GM21423 (cell line): Measurements from ENCODE around the gene HTR2C.
"Not testable (repeated sequence)": the region's sequence is repeated elsewhere in the genome, so short reads cannot be mapped to it uniquely, and the experiment has no call there.

Source experiments
- ATAC-seq: cut with Tn5 transposase; IDR thresholded peaks from one replicate; pipeline ENCODE4 v1.9.1; 2021; ENCODE audit warnings: mild to moderate bottlenecking, moderate library complexity; ENCODE audit not compliant: unreplicated experiment

The HTR2C gene

DNA sequence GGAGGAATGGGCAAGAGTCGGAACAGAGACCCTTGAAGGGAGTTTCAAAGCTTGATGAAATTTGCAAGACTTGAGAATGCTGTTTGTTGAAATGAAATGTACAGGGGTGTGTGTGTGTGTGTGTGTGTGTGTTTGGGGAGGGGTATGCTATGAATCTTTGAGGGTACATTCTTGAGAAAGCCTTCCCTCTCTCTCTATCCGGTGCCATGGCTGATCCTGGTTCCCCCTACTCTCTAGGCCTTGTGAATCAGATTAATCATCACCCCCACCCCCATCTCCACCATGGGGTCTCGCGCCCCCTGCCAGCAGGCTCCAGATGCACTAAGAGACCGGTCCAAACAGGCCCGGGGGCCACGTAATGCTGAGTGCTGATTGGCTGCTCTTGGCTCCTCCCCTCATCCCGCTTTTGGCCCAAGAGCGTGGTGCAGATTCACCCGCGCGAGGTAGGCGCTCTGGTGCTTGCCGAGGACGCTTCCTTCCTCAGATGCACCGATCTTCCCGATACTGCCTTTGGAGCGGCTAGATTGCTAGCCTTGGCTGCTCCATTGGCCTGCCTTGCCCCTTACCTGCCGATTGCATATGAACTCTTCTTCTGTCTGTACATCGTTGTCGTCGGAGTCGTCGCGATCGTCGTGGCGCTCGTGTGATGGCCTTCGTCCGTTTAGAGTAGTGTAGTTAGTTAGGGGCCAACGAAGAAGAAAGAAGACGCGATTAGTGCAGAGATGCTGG is at the start of gene HTR2C:
HTR2C (plus strand) TSS at position 441 of the 729 bp plus-strand sequence. CDS start 142,851 bp downstream, outside the sequence.
- no peak for ATAC-seq

DNA sequence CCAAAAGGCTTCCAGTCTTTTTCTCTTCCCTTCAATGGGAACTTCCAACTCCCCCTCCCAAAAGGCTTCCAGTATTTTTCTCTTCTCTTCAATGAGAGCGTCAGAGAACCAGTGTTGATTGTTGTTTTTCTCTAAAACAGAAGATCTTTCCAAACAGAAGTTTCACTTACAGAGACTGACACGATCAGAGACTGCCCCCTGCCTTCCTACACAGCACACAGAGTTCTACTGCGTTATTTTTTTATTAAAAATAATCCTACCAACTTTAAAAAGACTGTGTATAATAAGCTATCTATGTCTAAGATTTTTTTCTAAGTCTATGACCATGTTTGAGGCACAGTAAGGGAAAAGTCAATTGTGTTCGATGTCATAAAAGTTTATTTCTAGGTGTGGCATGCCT is 3.5 kb upstream of the HTR2C start:
- no peak for ATAC-seq

DNA sequence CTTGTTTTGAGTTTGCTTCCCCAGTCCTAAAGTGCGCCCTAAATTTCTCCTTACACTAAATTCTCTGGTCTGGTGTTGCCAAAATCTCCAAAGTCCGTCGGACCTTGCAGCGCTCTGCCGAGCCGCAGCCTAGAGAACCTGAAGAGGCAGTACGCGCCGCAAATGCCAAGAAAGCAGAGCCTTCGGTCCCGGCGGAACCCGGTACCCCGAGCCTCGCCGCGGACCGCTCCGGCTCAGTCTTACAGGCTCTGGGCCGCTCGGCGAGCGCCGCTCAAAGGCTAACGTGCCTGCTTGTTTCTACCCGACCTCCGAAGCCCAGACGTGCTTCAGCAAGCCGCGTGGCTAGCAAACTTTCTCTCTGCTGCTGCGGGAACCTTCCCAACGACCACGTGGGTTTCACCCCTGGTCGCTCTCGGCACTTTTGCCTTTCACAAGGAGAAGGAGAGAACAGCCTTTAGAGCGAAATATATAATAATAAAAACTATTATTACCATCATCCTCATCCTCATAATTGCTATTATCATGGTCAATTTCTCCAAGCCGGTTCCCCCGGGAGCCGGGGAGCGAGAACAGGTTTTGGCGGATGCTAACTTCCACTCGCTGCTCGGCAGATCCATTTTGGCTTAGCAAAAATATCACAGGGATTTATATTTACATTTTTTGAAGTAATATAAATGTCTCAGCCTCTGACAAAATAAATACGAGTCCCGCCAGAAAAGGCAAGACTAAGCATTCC is 2.2 kb upstream of the HTR2C start:
- ATAC-seq, result no peak

DNA sequence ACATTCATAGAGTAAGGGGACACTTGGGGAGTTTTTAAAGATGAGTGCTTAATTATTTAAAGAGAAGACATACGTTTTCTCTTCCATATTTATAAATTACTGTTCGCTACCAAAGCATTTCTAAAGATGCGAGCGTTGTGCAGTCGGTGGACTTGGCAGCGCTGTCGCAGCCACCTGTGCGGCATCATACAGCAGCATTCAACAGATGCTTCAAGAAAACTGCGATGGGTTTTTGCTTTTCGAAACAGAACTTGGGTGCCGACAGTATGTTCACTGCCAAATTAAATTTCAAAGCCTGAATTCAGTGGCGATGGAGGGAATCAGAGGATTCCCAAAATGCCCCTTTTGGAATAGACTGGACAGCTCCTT is 1.6 kb upstream of the HTR2C start:
- ATAC-seq, result no peak

DNA sequence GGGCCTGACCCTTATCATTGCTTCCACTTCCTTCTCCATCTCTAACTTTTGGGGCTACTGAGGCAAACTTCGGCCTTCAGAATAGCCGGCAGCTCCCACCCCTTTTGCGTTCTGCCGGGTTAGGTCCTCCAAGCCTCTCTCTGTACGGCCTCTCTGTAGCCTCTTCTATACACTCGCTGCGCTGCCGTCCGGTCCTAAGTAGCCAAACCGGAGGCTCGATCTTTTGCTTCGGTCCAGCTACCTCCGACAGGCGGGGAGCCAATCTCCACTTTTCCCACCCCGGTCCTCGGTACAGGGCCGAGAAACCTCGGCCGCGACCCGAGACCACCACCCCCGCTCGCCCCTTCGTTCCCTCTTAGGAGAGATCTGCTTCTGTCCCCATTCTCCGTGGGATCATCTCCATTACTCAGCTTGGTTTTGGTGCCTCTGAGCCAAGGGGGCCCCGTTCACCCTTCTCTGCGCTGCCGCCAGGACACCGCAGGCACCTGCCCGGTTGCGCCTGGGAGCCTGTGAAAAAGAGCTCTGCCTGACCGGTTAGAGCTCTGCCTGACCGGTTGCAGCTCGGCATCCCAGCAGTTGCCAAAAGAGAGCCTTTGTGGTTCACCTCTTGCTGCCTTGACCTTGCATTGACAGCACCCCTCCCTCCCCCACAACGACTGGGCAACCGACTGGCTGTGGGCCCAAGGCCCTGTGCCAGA is 1.0 kb upstream of the HTR2C start:
- no peak for ATAC-seq

DNA sequence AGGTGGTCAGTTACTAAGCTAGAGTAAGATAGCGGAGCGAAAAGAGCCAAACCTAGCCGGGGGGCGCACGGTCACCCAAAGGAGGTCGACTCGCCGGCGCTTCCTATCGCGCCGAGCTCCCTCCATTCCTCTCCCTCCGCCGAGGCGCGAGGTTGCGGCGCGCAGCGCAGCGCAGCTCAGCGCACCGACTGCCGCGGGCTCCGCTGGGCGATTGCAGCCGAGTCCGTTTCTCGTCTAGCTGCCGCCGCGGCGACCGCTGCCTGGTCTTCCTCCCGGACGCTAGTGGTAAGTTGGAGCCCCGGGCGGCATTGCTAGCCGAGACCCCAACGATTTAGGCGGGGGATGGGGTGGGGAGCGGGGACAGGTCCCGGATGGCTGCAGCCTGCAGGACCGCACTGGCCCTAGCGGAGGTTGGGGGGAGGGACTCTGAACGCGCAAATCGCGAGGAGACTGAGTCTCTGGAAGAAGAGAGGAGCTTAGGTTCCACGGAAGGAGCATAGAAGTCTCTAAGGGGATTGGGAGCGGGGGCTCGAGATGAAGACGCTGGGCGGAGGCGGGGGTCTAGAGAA is 573 bp downstream of the HTR2C start:
- no peak for ATAC-seq

DNA sequence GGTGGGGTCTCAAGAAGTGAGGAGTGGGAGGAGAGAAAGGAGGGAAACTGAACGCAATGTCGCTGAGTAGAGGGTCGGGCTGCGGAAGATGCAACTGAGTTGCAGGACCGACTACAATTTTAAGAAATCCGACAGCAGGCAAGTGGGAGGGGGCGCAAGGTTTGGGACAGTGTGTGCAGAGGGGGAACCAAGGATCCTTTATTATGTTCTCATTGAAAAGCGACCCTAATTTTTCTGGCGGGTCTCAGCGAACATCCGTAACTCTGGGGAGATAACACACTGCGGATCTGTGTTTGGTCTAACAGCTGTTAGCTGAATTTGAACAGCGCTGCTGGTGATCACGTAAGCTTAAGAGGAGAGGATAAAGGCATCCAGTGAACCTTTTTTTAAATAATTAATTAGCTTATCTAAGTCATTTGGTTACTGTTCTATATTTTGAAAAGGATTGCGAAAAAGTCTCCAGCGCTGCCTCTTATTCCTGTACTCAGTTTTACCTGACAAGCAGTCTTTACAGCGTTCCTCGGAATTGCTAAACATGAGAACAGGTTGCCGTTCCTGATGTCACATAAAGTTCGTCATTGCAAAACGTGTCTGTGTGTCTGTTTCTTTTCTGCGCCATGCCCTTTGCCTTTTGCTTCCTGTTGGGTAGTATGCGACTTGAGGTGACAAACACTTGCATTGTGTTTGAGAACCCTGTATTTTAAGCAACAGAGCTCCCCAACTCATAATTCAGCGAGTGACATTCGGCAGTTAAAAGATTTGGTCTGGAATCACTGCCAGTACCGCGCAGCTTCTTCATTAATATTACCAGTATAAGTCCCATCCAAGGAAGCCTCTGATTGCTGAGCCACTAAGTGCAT is 1.3 kb downstream of the HTR2C start:
- ATAC-seq, result no peak

DNA sequence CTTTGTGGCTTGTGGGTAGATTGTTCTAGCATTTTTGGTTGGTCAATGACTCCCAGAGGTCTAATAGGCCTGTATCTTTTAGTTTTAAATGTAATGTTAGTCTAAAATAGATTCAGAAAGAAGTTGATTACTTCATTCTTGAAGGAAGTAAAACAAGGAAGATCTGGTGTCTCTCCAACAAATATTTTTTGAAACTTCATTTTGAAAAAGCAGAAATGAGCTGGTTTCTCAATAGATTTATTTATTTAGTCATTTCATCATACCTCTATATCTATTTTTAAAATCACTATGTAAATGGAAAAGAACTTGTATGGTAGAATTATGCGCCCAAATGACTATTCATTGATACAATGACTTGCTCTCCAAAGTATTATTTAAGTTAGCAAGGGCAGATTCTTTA is 7.2 kb downstream of the HTR2C start:
- no peak for ATAC-seq

DNA sequence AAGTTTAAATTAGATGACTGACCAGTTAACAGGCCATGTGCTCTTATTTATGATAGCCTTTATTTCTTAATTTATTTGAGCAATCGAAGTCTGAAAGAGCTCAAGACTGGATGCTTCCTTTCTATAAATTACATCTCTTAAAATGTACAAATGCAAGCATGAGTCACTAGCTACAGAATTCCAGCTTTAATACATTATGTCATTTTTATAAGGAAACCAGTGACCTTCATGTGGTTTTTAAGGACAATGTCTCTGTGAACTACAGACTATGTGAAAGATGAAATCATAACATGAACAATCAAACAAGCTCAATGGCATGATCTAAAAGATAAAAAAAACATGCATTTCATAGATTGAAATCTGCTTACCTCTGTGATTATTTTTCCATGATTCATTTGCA is 15.4 kb downstream of the HTR2C start:
- ATAC-seq, result no peak

DNA sequence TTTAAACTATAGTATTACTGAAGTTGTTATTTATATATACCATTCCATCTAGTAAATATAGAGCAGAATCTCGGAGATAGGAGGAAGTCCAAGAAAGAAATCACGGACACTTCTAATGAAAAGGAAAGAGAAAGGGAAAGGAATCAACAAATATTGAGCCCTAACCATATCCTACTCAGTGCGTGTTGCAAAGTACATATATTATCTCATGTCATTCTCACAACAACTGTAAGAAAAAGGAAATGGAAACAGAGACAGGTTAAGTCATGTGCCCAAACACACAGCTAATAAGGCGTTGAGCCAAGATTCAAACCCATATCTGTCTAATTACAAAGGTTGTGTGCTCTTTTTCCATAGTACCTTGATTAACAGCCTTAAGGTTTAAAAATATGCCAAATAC is 16.0 kb downstream of the HTR2C start:
- no peak for ATAC-seq

DNA sequence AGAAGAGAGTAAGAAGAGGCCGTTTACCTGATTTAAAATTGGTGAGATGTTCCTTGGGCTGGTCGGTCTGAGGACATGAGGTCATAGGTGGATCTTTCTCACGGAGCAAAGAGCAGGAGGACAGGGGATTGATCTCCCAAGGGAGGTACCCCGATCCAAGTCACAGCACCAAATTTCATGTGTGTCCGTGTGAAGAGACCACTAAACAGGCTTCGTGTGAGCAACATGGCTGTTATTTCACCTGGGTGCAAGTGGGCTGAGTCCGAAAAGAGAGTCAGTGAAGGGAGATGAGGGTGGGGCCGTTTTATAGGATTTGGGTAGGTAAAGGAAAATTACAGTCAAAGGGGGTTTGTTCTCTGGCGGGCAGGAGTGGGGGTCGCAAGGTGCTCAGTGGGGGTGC is 22.7 kb downstream of the HTR2C start:
- ATAC-seq, result not testable (repeated sequence)

DNA sequence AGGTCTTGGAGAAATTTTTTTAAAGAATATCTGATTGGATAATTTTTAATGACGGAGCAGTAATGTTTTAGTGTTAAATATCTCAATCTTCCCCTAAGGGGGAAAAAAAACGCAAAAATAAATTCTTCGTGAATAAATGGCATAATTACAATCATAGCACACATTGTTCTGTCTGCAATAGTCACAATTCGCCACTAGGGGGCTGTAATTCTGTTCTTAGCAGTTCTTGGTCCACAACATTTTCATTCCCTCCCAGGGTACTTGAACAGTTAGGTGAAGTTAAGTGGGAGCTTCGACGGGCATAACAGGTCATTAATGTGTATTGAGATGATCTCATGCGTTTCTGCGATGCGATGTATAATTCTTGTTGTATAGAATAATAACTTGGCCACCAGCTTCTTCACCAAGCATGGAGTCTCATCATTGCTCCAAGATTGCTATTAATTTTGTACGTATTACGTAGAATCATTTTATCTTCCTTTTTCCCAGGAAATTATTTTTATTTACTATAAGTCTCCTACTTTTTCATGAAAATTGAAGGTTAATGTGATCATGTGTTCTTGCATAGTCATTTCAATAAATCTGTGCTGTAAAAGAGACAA is 27.2 kb downstream of the HTR2C start:
- ATAC-seq, result peak; percentile 56

DNA sequence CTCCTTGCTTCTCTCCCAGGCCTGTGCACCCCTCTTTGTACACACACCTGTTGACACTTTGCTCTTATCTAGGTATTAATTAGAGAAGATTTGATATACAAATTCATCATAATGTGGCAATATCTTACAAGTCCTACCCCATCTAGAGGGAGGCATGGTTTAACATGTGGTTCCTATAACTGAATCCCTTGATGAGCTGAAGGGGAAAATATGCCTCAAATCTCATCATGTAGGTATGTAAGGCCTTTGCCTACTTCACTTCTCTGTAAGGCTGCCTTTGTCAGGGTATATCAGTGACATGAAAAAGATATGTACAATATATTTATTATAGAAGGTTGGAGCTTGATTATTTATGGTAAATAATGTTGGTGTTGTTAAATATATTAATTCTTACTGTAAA is 31.9 kb downstream of the HTR2C start:
- ATAC-seq, result no peak

DNA sequence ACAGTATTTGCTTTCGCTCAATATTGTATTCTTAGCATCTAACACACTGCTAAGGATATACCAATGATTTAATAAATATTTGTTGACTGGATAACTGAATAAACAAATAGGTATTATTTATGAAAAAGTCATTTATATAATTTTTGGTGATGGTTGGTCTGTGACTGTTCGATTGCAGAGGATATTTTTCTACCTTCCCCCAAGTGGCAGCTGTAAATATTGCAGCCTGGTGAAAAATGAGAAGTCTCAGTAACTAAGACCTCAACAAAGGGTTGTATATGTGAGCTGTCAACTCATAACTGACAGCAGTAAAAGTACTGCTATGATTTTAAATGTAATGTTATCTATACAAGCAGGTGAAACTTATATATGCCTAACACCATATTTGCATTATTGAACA is 36.0 kb downstream of the HTR2C start:
- no peak for ATAC-seq

DNA sequence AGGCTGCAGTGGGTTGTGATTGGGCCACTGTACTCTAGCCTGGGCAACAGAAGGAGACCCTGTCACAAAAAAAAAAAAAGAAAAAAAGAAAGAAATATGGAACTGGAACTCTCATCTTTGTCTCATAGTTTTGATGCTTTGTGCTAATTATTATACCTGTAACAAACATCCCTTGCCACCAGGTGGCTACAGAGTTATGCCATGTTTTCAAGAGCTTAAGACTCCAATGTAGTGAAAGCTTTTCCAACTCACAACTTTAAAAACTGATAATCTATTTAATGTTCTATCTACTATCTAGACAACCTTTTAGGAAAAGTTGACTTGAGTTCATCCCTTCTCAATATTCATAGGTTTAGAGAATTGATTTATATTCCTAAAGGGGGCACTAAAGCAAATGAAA is 42.4 kb downstream of the HTR2C start:
- ATAC-seq, result no peak

DNA sequence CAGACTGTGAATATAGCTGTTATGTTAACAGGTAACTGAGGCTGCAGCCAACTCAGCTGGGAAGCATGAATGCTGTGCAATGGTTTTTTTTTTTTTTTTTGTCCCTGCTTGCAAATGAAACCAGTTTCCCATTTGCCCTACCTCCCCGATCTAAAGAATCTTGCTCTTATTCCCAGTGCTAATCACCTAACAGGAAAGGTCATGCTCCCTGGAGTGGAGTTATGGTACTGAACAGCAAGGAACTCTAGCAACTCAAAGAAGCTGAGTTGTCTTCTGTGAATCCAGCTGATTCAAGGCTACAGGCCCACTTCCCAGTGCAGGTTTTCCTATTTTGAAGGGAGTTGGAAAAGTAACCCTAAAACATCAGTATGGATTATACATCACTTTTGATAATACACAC is 52.1 kb downstream of the HTR2C start:
- ATAC-seq, result no peak

DNA sequence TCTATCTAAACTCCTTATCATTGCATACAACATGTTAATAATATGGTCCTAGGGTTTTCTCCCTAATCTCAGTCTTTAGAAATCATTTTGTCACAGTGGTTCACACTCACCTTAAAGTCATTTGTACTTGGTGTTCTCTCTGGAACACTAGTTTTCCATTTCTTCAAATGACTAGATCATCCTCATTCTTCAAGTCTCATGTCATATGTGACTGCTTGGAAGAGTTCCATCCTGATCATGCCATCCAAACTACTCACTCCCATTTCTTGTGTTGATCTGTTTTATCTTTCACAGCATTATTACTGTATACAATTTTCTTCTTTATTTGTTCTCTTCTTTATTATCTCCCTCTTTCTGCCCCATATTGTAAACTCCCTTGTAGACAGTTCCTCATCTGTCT is 66.5 kb downstream of the HTR2C start:
- no peak for ATAC-seq

DNA sequence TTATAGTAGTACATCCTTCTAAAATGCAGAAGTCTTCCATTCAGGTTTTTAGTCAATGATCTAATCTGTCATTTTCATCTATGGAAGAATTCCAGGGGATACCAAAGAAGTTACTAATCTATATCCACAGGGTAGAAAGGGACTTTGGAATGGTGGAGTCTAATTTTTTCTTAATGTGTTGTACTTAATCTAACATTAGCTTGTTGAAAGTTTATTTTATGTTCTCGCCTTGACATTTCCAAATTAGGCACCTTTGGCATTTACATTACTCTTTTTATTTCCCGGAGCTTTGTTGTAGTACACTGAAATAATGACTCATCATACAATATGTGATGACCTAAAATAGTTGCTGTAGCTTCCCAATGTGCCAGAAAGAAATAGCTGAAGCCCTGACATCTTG is 91.5 kb downstream of the HTR2C start:
- ATAC-seq, result no peak

DNA sequence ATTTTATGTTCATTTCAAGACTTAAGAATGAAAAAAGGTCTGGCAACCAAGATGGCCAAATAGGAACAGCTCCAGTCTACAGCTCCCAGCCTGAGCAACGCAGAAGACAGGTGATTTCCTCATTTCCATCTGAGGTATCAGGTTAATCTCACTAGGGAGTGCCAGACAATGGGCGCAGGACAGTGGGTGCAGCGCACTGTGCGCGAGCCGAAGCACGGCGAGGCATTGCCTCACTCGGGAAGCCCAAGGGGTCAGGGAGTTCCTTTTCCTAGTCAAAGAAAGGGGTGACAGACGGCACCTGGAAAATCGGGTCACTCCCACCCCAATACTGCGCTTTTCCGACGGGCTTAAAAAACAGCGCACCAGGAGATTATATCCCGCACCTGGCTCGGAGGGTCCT is 116.6 kb downstream of the HTR2C start:
- ATAC-seq, result not testable (repeated sequence)

DNA sequence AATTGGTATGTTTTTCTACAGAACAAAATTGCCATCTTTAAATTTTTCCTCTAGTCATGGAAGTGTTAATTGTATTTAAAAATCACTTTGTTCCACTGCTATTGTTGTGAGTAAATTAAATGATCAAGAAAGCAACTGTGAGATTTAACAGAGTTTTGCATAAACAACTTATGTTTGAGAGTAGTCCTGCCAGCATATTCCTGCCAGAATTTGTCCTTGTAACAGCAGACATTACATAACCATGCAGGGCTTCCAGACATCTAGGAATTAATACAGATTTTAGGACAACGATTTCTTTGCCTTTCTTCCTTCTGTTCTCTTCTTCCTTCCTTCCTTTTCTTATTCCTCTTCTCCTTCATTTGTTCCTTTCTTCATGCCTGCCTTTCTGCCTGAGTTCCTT is 125.5 kb downstream of the HTR2C start:
- ATAC-seq, result no peak
